Suprapubic skin (tissue), 4 donors: ENCODE measurements around the gene BTN2A1. TPM values are rescaled to one million over a fixed set of nuclear protein-coding genes. Genes with fewer than 3 reads are reported as not detected.

Experiments
- DNase-seq, 2 donors: peaks; one replicate each; pipeline ENCODE4 v3.0.0-alpha.2; 2019; ENCODE audit warnings: low spot score in 2 of 2
- H3K27ac ChIP-seq: fragments of 200-600 bp; sonication (generic); one replicate; pipeline ENCODE4 v1.5.1; 2019
- H3K27me3 ChIP-seq: fragments of 200-600 bp; sonication (generic); one replicate; pipeline ENCODE4 v1.5.1; 2019
- H3K36me3 ChIP-seq: fragments of 200-600 bp; sonication (generic); one replicate; pipeline ENCODE4 v1.5.1; 2019
- H3K4me1 ChIP-seq: fragments of 200-600 bp; sonication (generic); one replicate; pipeline ENCODE4 v1.5.1; 2019
- H3K4me3 ChIP-seq: fragments of 200-600 bp; sonication (generic); one replicate; pipeline ENCODE4 v1.5.1; 2019; ENCODE audit warnings: mild to moderate bottlenecking
- H3K9me3 ChIP-seq: fragments of 200-600 bp; sonication (generic); one replicate; pipeline ENCODE4 v1.5.1; 2019
- EP300 ChIP-seq: sonication (generic); formaldehyde crosslinking; IDR thresholded peaks from one replicate; pipeline ENCODE4 v1.6.1; 2017; ENCODE audit warnings: antibody characterized with exemption
- POLR2A ChIP-seq, 2 donors: fragments of 450-650 bp; IDR thresholded peaks; one replicate each; pipeline ENCODE4 v1.6.1; 2017; ENCODE audit warnings: antibody characterized with exemption in 2 of 2, mild to moderate bottlenecking in 2 of 2, moderate library complexity in 2 of 2
- POLR2AphosphoS5 ChIP-seq, 3 donors: sonication (generic); formaldehyde crosslinking; IDR thresholded peaks; one replicate each; pipeline ENCODE4 v1.6.1; 2017; ENCODE audit warnings: antibody characterized with exemption in 3 of 3
- WGBS: methylation state at CpG from one replicate; pipeline ENCODE4 v1.1.5; 2018; 5-methylcytosine and 5-hydroxymethylcytosine counted together
- total RNA-seq, 4 donors: library from RNA; depleted of rRNA; stranded (reverse); fragments of >200 nt; gene quantifications; one replicate each; pipeline ENCODE4 v1.1.0, GENCODE V29; 2016
- TF ChIP-seq, protein P1 (sequence below), 2 donors: fragments of 200-600 bp in 1 of 2; fragments of 450-650 bp in 1 of 2; sonication (generic) in 1 of 2; IDR thresholded peaks; one replicate each; pipeline ENCODE4 v1.5.1; 2016 to 2019; ENCODE audit warnings: antibody characterized with exemption in 2 of 2, mild to moderate bottlenecking in 1 of 2, moderate library complexity in 1 of 2

Gene BTN2A1
- total RNA-seq, 4 donors from 2014 or later = 9.1 to 31.9 (median 12.9) TPM

- no peaks in the 10 kb centered on the region for H3K9me3 ChIP-seq
- H3K4me1 ChIP-seq = peaks cover 32% of the 10 kb centered on the region
- TF ChIP-seq POLR2AphosphoS5 (IDR thresholded peaks at IDR 0.05) (no peak), POLR2A (IDR thresholded peaks at IDR 0.05) (no peak), EP300 (no peak)
- TF ChIP-seq, protein P1, sequence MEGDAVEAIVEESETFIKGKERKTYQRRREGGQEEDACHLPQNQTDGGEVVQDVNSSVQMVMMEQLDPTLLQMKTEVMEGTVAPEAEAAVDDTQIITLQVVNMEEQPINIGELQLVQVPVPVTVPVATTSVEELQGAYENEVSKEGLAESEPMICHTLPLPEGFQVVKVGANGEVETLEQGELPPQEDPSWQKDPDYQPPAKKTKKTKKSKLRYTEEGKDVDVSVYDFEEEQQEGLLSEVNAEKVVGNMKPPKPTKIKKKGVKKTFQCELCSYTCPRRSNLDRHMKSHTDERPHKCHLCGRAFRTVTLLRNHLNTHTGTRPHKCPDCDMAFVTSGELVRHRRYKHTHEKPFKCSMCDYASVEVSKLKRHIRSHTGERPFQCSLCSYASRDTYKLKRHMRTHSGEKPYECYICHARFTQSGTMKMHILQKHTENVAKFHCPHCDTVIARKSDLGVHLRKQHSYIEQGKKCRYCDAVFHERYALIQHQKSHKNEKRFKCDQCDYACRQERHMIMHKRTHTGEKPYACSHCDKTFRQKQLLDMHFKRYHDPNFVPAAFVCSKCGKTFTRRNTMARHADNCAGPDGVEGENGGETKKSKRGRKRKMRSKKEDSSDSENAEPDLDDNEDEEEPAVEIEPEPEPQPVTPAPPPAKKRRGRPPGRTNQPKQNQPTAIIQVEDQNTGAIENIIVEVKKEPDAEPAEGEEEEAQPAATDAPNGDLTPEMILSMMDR (IDR thresholded peaks at IDR 0.05) = no peak
- H3K27ac ChIP-seq = peak overlapping the region; percentile 85
- no peaks in the 10 kb centered on the region for H3K27me3 ChIP-seq
- WGBS = 1% methylated on average over 29 of the region's 31 CpGs
- peaks cover 2% of the 10 kb centered on the region for H3K36me3 ChIP-seq
- H3K4me3 ChIP-seq = peak overlapping the region; percentile 90
- peak; percentile 76 to 87 for DNase-seq
Observed at GRCh38 chr6:26421259-26422144, 36.3 kb upstream of the BTN2A1 start.

- Histone ChIP-seq H3K9me3 (no peaks in the 10 kb centered on the region), H3K4me3 (peak overlapping the region; percentile 90), H3K27me3 (no peaks in the 10 kb centered on the region), H3K27ac (no peak overlapping the region), H3K36me3 (peaks cover 3% of the 10 kb centered on the region), H3K4me1 (peaks cover 32% of the 10 kb centered on the region)
- DNase-seq = no peak
- 92% methylated on average over 3 of the region's 3 CpGs for WGBS
- TF ChIP-seq POLR2A (IDR thresholded peaks at IDR 0.05) = no peak
- no peak for TF ChIP-seq EP300
- no peak for TF ChIP-seq POLR2AphosphoS5 (IDR thresholded peaks at IDR 0.05)
- TF ChIP-seq, protein P1 (IDR thresholded peaks at IDR 0.05) = no peak
Observed at GRCh38 chr6:26422329-26422728, 35.4 kb upstream of the BTN2A1 start.

GRCh38 chr6:26426691-26427450 lies 30.9 kb upstream of the BTN2A1 start:
- Histone ChIP-seq H3K9me3 (no peaks in the 10 kb centered on the region), H3K27ac (no peak overlapping the region), H3K4me1 (peaks cover 24% of the 10 kb centered on the region), H3K36me3 (peaks cover 14% of the 10 kb centered on the region), H3K27me3 (no peaks in the 10 kb centered on the region), H3K4me3 (no peak overlapping the region)
- WGBS = 95% methylated on average over 5 of the region's 5 CpGs
- no peak for DNase-seq
- TF ChIP-seq EP300 = no peak
- TF ChIP-seq POLR2A (IDR thresholded peaks at IDR 0.05) = no peak
- no peak for TF ChIP-seq POLR2AphosphoS5 (IDR thresholded peaks at IDR 0.05)
- TF ChIP-seq, protein P1 (IDR thresholded peaks at IDR 0.05) = no peak

GRCh38 chr6:26427451-26427809 lies 30.3 kb upstream of the BTN2A1 start:
- WGBS = 94% methylated on average over 3 of the region's 3 CpGs
- no peak for DNase-seq
- Histone ChIP-seq H3K4me3 (no peak overlapping the region), H3K27me3 (no peaks in the 10 kb centered on the region), H3K27ac (no peak overlapping the region), H3K9me3 (no peaks in the 10 kb centered on the region), H3K36me3 (peaks cover 14% of the 10 kb centered on the region), H3K4me1 (peaks cover 19% of the 10 kb centered on the region)
- TF ChIP-seq POLR2AphosphoS5 (IDR thresholded peaks at IDR 0.05) = no peak
- no peak for TF ChIP-seq POLR2A (IDR thresholded peaks at IDR 0.05)

DNA sequence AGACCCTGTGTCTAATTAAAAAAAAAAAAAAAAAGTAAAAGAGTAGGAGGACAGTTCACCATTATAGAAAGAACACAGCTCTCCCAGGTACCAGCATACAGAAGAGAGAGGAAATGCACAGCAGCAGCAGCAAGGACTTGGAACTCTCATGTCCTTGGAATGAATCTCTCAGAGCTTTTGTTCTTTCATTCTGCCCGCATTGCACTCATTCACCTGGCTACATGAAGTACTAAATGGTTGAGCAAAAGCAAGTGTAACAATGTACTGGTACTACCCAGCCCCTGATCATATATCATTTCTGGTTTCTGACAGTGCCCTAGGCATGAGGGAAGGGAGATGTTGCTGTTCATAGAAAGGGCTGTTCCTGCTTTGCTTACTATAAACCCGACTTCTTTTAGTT lies 29.5 kb upstream of the BTN2A1 start:
- H3K4me1 ChIP-seq = peaks cover 11% of the 10 kb centered on the region
- H3K9me3 ChIP-seq = no peaks in the 10 kb centered on the region
- H3K4me3 ChIP-seq = no peak overlapping the region
- no peaks in the 10 kb centered on the region for H3K27me3 ChIP-seq
- TF ChIP-seq POLR2A (IDR thresholded peaks at IDR 0.05) (no peak), POLR2AphosphoS5 (IDR thresholded peaks at IDR 0.05) (no peak), EP300 (no peak)
- TF ChIP-seq, protein P1 (IDR thresholded peaks at IDR 0.05) = no peak
- H3K36me3 ChIP-seq = peaks cover 14% of the 10 kb centered on the region
- 87% methylated on average over 2 of the region's 2 CpGs for WGBS
- no peak for DNase-seq
- no peak overlapping the region for H3K27ac ChIP-seq
